SU-DHL-6 (cell line): Measurements from ENCODE around the gene SAMD11.

Experiments
- H2AFZ ChIP-seq: fragments of 200-600 bp; sonication (generic); 2 replicates; pipeline ENCODE4 v1.6.1; 2014; ENCODE audit warnings: low read depth, mild to moderate bottlenecking, moderate library complexity, mixed read lengths, antibody characterized with exemption, low read length; ENCODE audit not compliant: severe bottlenecking
- H3F3A ChIP-seq: fragments of 200-600 bp; shearing (Covaris generic); 2 replicates; pipeline ENCODE4 v1.6.0; 2016; ENCODE audit warnings: antibody characterized with exemption, mild to moderate bottlenecking; ENCODE audit not compliant: insufficient read depth
- H3K27ac ChIP-seq: fragments of 200-600 bp; sonication (generic); 2 replicates; pipeline ENCODE4 v1.5.1; 2016; ENCODE audit warnings: low read depth, mild to moderate bottlenecking, low read length, moderate library complexity, mixed read lengths
- H3K27me3 ChIP-seq: fragments of 200-600 bp; sonication (generic), shearing (Covaris generic); 2 replicates; pipeline ENCODE4 v1.6.0; 2014; ENCODE audit warnings: mild to moderate bottlenecking, low read length
- H3K36me3 ChIP-seq: fragments of 200-600 bp; sonication (generic); 2 replicates; pipeline ENCODE4 v1.6.1; 2014; ENCODE audit warnings: mild to moderate bottlenecking, low read length, mixed read lengths
- H3K4me2 ChIP-seq: fragments of 300-600, 200-600 bp; shearing (Covaris generic), sonication (generic); 2 replicates; pipeline ENCODE4 v1.6.0; 2014; ENCODE audit warnings: low read length, low read depth, mild to moderate bottlenecking; ENCODE audit not compliant: poor library complexity, severe bottlenecking
- H3K4me3 ChIP-seq: fragments of 200-600 bp; sonication (generic); 2 replicates; pipeline ENCODE4 v1.5.1; 2014; ENCODE audit warnings: antibody characterized with exemption, low read length, mild to moderate bottlenecking, mixed read lengths; ENCODE audit not compliant: insufficient read depth, poor library complexity, severe bottlenecking
- H3K79me2 ChIP-seq: fragments of 200-600 bp; sonication (generic); 2 replicates; pipeline ENCODE4 v1.6.1; 2014; ENCODE audit warnings: mild to moderate bottlenecking, low read length, moderate library complexity; ENCODE audit not compliant: insufficient read depth
- H3K9ac ChIP-seq: fragments of 200-600 bp; sonication (generic); 2 replicates; pipeline ENCODE4 v1.7.0; 2014; ENCODE audit warnings: mild to moderate bottlenecking, low read length
- H3K9me2 ChIP-seq: fragments of 200-600 bp; sonication (generic); replicated peaks from 2 replicates; pipeline ENCODE4 v1.6.1; 2014; ENCODE audit warnings: low read length; ENCODE audit not compliant: insufficient read depth
- H3K9me3 ChIP-seq: fragments of 200-600 bp; sonication (generic); 2 replicates; pipeline ENCODE4 v1.6.1; 2014; ENCODE audit warnings: low read length, mixed read lengths; ENCODE audit not compliant: insufficient read depth
- H4K20me1 ChIP-seq: fragments of 200-600 bp; sonication (generic); 2 replicates; pipeline ENCODE4 v1.6.1; 2014; ENCODE audit warnings: low read depth, mild to moderate bottlenecking, antibody characterized with exemption, low read length, moderate library complexity, mixed read lengths
- CTCF ChIP-seq: fragments of 200-600 bp; sonication (generic); IDR thresholded peaks from one replicate; pipeline ENCODE4 v1.5.1; 2017; ENCODE audit warnings: antibody characterized with exemption, mild to moderate bottlenecking, low read length, moderate library complexity; ENCODE audit not compliant: insufficient read depth, poor library complexity, severe bottlenecking
- EZH2phosphoT487 ChIP-seq: fragments of 200-600 bp; sonication (generic), shearing (Covaris generic); conservative IDR thresholded peaks from 2 replicates; pipeline ENCODE4 v1.6.1; 2018; ENCODE audit warnings: mild to moderate bottlenecking, antibody characterized with exemption, low read length, moderate library complexity, mixed read lengths

SAMD11 gene

DNA sequence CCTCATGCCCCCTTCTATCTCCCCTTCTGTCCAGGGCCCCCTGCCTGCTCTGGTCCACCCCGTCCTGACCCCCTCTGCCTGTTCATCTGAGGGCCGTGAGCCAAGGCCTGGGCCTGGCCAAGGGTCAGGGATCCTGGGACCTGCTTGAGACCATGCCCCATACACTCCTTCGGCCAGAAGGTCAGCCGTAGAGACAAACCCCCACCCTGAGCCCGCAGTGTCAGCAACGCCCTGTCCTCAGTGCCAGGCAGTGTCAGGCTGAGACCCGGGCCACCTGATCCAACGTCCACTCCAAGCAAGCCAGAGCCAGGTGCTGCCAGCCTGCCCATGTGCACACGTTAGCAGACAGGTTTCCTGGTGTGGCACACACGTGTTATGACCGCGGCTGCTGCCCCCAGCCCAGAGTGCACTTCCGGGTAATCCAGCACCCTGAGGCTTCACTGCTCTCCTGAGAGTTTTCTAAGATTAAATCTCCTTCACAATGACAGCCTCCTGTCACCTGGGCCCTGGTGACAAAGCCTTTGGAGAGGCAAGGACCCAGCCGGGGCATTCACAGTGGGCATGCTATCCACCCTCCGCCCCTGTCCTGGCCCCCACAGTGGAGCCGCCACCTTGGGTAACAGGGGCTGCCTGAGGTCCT, 10.1 kb upstream of the SAMD11 start:
- no peaks in the 10 kb centered on the region for H4K20me1 ChIP-seq
- no peak overlapping the region for H3K9ac ChIP-seq
- H3K9me3 ChIP-seq, result no peaks in the 10 kb centered on the region
- H3K36me3 ChIP-seq, result no peaks in the 10 kb centered on the region
- H3K4me2 ChIP-seq, result no peak overlapping the region
- H3K27me3 ChIP-seq, result no peaks in the 10 kb centered on the region
- no peaks in the 10 kb centered on the region for H3K9me2 ChIP-seq
- no peaks in the 10 kb centered on the region for H3F3A ChIP-seq
- no peaks in the 10 kb centered on the region for H3K79me2 ChIP-seq
- H2AFZ ChIP-seq, result no peak overlapping the region
- H3K27ac ChIP-seq, result no peak overlapping the region
- TF ChIP-seq CTCF, result no peak
- no peak for TF ChIP-seq EZH2phosphoT487
- no peak overlapping the region for H3K4me3 ChIP-seq

- H2AFZ ChIP-seq, result no peak overlapping the region
- H3K4me3 ChIP-seq, result no peak overlapping the region
- H3K9ac ChIP-seq, result no peak overlapping the region
- H3K27me3 ChIP-seq, result no peaks in the 10 kb centered on the region
- no peaks in the 10 kb centered on the region for H3K79me2 ChIP-seq
- H3K9me3 ChIP-seq, result no peaks in the 10 kb centered on the region
- H3K9me2 ChIP-seq, result no peaks in the 10 kb centered on the region
- no peak overlapping the region for H3K4me2 ChIP-seq
- TF ChIP-seq CTCF (no peak), EZH2phosphoT487 (no peak)
- H4K20me1 ChIP-seq, result no peaks in the 10 kb centered on the region
- H3F3A ChIP-seq, result no peaks in the 10 kb centered on the region
- H3K36me3 ChIP-seq, result no peaks in the 10 kb centered on the region
- H3K27ac ChIP-seq, result no peak overlapping the region
These were observed 9.4 kb upstream of the SAMD11 start for GRCh38 chr1:914131-914890.

GRCh38 chr1:914891-915280, 8.8 kb upstream of the SAMD11 start:
- Histone ChIP-seq H3K9me2 (no peaks in the 10 kb centered on the region), H3K27ac (no peak overlapping the region), H2AFZ (no peak overlapping the region), H3F3A (no peaks in the 10 kb centered on the region), H3K4me2 (no peak overlapping the region), H3K9me3 (no peaks in the 10 kb centered on the region), H3K27me3 (no peaks in the 10 kb centered on the region), H4K20me1 (no peaks in the 10 kb centered on the region), H3K36me3 (no peaks in the 10 kb centered on the region), H3K79me2 (no peaks in the 10 kb centered on the region), H3K4me3 (no peak overlapping the region), H3K9ac (no peak overlapping the region)
- TF ChIP-seq EZH2phosphoT487 (no peak), CTCF (no peak)
